ENCODE results near the gene C9. TPM values are rescaled to one million over a fixed set of nuclear protein-coding genes. Genes with fewer than 3 reads are reported as not detected.
"Not testable (repeated sequence)": the region's sequence is repeated elsewhere in the genome, so short reads cannot be mapped to it uniquely, and the experiment has no call there.

C9 gene
- total RNA-seq, 1 donor from 2014 or later: not detected

- Mint-ChIP-seq H3K36me3 (ENCODE audit: low read depth, unreplicated experiment) (no peaks in the 10 kb centered on the region), H3K4me3 (ENCODE audit: unreplicated experiment) (no peak overlapping the region), H3K27me3 (ENCODE audit: unreplicated experiment) (no peaks in the 10 kb centered on the region), H3K4me1 (ENCODE audit: unreplicated experiment) (peaks cover 2% of the 10 kb centered on the region), H3K9me3 (ENCODE audit: unreplicated experiment) (no peaks in the 10 kb centered on the region), H3K27ac (ENCODE audit: unreplicated experiment) (no peak overlapping the region)
- TF ChIP-seq CTCF (IDR thresholded peaks at IDR 0.05; ENCODE audit: unreplicated experiment): no peak
- no peak for DNase-seq (ENCODE audit: low spot score)
These were observed 123.5 kb downstream of the C9 start for GRCh38 chr5:39240750-39241149.

DNA sequence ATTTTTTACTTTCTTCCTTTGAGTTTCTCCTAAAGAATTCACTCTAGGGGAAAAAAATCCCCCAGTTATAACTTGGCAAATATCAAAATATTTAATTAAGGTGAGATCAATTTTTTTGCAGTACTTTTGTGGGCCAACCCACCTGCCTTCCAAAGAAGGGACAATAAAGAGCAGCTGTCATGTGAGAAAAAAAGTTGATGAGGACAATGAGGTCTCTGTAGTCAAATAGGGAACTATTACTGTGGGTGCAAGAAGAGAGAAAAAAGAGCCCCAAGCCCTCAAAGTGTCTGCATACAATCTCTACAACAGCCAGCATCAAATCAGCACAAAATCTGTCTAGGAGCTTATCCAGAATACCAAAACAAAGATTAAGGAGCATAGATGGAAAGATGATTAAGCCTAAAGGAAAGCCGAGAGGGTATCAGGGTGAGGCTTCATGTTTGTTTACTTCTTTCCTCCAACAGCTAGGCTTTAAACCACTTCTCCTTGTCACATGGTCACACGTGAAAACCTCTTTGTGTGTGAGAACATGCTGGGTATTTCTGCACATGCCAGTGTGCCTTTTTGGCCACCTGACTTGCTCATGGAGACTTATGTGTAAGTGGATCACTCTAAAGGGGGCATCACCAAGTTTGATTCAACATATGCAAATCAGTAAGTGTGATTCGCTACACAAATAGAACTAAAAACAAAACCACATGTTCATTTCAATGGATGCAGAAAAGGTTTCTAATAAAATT is 125.8 kb downstream of the C9 start:
- no peak for TF ChIP-seq CTCF (IDR thresholded peaks at IDR 0.05; ENCODE audit: unreplicated experiment)
- no peak overlapping the region for H3K4me3 Mint-ChIP-seq (ENCODE audit: unreplicated experiment)
- no peak for DNase-seq (ENCODE audit: low spot score)
- no peaks in the 10 kb centered on the region for H3K36me3 Mint-ChIP-seq (ENCODE audit: low read depth, unreplicated experiment)
- H3K4me1 Mint-ChIP-seq (ENCODE audit: unreplicated experiment): no peaks in the 10 kb centered on the region
- H3K27ac Mint-ChIP-seq (ENCODE audit: unreplicated experiment): no peak overlapping the region
- H3K27me3 Mint-ChIP-seq (ENCODE audit: unreplicated experiment): no peaks in the 10 kb centered on the region
- no peaks in the 10 kb centered on the region for H3K9me3 Mint-ChIP-seq (ENCODE audit: unreplicated experiment)

- no peak for DNase-seq (ENCODE audit: low spot score)
- no peaks in the 10 kb centered on the region for H3K36me3 Mint-ChIP-seq (ENCODE audit: low read depth, unreplicated experiment)
- H3K4me3 Mint-ChIP-seq (ENCODE audit: unreplicated experiment): no peak overlapping the region
- no peak for TF ChIP-seq CTCF (IDR thresholded peaks at IDR 0.05; ENCODE audit: unreplicated experiment)
- no peaks in the 10 kb centered on the region for H3K27me3 Mint-ChIP-seq (ENCODE audit: unreplicated experiment)
- H3K27ac Mint-ChIP-seq (ENCODE audit: unreplicated experiment): no peak overlapping the region
- H3K9me3 Mint-ChIP-seq (ENCODE audit: unreplicated experiment): no peaks in the 10 kb centered on the region
- H3K4me1 Mint-ChIP-seq (ENCODE audit: unreplicated experiment): no peaks in the 10 kb centered on the region
These were observed 127.6 kb downstream of the C9 start for GRCh38 chr5:39236718-39237117.

- Mint-ChIP-seq H3K36me3 (ENCODE audit: low read depth, unreplicated experiment) (no peaks in the 10 kb centered on the region), H3K27me3 (ENCODE audit: unreplicated experiment) (no peaks in the 10 kb centered on the region), H3K4me3 (ENCODE audit: unreplicated experiment) (no peak overlapping the region), H3K27ac (ENCODE audit: unreplicated experiment) (no peak overlapping the region), H3K9me3 (ENCODE audit: unreplicated experiment) (no peaks in the 10 kb centered on the region), H3K4me1 (ENCODE audit: unreplicated experiment) (no peaks in the 10 kb centered on the region)
- DNase-seq (ENCODE audit: low spot score): no peak
- no peak for TF ChIP-seq CTCF (IDR thresholded peaks at IDR 0.05; ENCODE audit: unreplicated experiment)
These were observed 128.6 kb downstream of the C9 start for GRCh38 chr5:39235648-39236047.

DNA sequence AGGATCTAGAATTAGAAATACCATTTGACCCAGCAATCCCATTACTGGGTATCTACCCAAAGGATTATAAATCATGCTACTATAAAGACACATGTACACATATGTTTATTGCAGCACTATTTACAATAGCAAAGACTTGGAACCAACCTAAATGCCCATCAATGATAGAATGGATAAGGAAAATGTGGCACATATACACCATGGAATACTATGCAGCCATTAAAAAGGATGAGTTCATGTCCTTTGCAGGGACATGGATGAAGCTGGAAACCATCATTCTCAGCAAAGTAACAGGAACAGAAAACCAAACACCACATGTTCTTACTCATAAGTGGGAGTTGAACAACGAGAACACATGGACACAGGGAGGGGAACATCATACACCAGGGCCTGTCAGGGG is 129.8 kb downstream of the C9 start:
- not testable (repeated sequence) for H3K36me3 Mint-ChIP-seq (ENCODE audit: low read depth, unreplicated experiment); H3K27me3 Mint-ChIP-seq (ENCODE audit: unreplicated experiment); H3K27ac Mint-ChIP-seq (ENCODE audit: unreplicated experiment); H3K4me1 Mint-ChIP-seq (ENCODE audit: unreplicated experiment); DNase-seq (ENCODE audit: low spot score); H3K9me3 Mint-ChIP-seq (ENCODE audit: unreplicated experiment); H3K4me3 Mint-ChIP-seq (ENCODE audit: unreplicated experiment)

Other genes starting within 250 kb of the C9 start
- 0.31 TPM for gene FYB1, start 144.9 kb downstream of the C9 start, total RNA-seq (ENCODE audit: unreplicated experiment)
- 70.7 TPM for gene DAB2, start 60.5 kb upstream of the C9 start, total RNA-seq (ENCODE audit: unreplicated experiment)

All from endothelial cell (in vitro differentiated cells).